ENCODE measurements around the gene SAPCD2.

GRCh38 chr9:137016436-137016835, 53.9 kb downstream of the SAPCD2 start:
- TF ChIP-seq CTCF (conservative IDR thresholded peaks at IDR 0.05; ENCODE audit: low read depth in 2 of 2), result no peak
- no peak for TF ChIP-seq EZH2 (IDR thresholded peaks at IDR 0.05; ENCODE audit: low read depth, unreplicated experiment)
- no peak for TF ChIP-seq POLR2AphosphoS5 (IDR thresholded peaks at IDR 0.05; ENCODE audit: low read depth)
- no peak for TF ChIP-seq ZNF114 (CRISPR knock-in tag; IDR thresholded peaks at IDR 0.05)
- TF ChIP-seq JUNB (IDR thresholded peaks at IDR 0.05; ENCODE audit: unreplicated experiment), result no peak
- no peak for TF ChIP-seq ZNF331 (CRISPR knock-in tag; IDR thresholded peaks at IDR 0.05; ENCODE audit: low read depth)
- no peak for TF ChIP-seq REST (IDR thresholded peaks at IDR 0.05; ENCODE audit: unreplicated experiment)
